ENCODE data around the gene PFN3. TPM values are rescaled to one million over a fixed set of nuclear protein-coding genes. Genes with fewer than 3 reads are reported as not detected.

PFN3 gene, protein sequence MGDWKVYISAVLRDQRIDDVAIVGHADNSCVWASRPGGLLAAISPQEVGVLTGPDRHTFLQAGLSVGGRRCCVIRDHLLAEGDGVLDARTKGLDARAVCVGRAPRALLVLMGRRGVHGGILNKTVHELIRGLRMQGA
- total RNA-seq (2022; extraction: Qiagen RNA extraction): not detected in 5 replicates

DNA sequence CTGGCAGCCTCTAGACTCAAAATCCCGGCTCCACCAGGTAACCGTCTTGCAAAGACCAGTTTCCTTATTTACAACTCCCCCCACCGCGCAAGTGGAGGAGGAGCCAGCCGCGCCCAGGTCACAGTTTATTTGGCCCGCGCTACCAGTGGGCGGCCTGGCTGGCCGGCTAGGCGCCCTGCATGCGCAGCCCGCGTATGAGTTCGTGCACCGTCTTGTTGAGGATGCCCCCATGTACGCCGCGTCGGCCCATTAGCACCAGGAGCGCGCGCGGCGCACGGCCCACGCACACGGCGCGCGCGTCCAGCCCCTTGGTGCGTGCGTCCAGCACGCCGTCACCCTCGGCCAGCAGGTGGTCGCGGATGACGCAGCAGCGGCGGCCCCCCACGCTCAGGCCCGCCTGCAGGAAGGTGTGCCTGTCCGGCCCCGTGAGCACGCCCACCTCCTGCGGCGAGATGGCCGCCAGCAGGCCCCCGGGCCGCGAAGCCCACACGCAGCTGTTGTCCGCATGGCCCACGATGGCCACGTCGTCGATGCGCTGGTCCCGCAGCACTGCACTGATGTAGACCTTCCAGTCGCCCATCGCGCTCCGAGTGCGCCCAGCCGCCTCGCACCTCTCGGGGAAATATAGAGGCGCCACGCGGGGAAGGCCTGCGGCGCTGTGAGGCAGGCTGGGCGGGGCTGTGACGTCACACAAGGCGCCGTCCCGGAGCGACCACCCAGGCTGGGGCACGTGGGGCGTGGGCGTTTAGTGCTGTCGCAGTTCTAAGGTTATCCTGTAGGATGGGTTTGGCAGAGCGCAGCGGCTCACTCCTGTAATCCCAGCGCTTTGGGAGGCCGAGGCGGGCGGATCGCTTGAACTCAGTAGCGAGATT, at the start of gene PFN3:
TSS of gene PFN3 (minus strand) at position 665 of the 872 bp plus-strand sequence. CDS start at position 580, 85 bp downstream.

DNA sequence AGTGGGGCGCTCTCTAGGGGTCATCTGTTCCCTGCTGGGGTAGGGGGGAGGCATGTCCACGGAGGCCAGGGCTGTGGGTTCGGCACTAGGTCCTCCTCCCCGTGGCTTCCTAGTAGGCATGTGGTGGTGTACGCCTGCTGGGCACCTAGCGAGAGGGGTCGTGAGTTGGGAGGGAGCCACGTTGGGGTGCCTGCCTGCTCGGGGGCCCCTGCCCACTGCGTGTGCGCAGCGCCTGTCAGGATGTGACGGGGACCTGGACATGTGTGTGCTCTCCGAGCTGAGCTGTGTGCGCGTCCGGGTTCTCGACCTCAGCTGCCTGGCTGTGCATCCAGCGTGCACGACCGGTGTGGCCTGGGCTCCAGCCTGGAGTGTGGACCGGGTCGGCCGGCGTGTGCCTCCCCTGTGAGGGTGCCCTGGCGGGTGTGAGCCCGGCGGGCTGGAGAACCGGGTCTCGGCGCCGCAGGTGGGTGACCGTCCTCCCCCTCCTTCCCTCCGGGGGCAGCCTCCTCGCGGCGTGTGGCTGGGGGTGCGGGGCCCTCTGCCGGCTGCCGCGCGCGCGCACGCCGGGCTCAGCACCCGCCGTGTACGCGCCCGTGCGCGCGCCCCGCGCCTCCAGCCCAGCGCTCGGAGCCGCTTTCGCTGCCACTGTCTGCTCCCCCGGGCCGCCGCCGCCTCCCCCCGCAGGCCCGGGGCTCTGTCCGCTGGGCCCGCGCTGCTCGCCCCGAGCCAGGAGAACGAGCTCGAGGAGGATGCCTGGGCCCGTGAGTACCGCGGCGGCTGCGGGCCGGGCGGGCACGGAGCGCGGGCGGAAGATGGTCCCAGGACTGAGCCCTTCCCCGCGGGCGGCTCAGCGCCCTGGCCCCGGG, 46.0 kb upstream of the PFN3 start, which contains the start of gene PRR7:
TSS of gene PRR7 (plus strand) at position 615 of the 866 bp plus-strand sequence. CDS start 8,254 bp downstream, outside the sequence.

DNA sequence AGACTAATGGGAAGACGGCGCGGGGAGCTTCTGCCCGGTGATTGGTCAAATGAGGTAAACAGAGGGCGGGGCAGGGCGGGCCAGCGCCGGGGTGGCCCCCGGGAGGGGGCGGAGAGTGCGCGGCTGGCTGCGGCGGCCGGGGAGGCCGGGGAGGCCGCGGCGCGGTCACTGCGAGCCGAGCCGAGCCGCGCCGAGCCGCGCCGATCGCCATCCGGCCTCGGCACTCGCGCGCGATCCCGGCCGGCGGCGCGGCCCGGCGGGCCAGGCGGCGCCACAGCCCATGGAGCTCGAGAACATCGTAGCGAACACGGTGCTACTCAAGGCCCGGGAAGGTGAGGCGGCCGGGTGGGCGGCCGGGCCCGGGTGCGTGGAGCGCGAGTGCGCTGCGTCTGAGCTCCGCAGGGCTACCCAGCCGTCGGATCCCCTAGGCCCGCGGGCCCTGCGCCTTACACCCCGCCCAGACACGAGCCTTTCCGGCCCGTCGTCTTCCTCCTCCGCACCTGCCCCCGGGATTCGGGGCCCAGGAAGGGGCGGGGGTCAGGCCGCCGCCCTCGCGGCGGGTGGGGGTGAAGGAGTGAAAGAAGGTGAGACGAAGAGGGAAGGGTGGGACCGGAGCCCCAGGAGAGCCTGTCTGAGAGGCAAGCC, 26.2 kb upstream of the PFN3 start, which contains the start of gene GRK6:
TSS of gene GRK6 (plus strand) at position 111 of the 645 bp plus-strand sequence. CDS start at position 281, 170 bp downstream.

DNA sequence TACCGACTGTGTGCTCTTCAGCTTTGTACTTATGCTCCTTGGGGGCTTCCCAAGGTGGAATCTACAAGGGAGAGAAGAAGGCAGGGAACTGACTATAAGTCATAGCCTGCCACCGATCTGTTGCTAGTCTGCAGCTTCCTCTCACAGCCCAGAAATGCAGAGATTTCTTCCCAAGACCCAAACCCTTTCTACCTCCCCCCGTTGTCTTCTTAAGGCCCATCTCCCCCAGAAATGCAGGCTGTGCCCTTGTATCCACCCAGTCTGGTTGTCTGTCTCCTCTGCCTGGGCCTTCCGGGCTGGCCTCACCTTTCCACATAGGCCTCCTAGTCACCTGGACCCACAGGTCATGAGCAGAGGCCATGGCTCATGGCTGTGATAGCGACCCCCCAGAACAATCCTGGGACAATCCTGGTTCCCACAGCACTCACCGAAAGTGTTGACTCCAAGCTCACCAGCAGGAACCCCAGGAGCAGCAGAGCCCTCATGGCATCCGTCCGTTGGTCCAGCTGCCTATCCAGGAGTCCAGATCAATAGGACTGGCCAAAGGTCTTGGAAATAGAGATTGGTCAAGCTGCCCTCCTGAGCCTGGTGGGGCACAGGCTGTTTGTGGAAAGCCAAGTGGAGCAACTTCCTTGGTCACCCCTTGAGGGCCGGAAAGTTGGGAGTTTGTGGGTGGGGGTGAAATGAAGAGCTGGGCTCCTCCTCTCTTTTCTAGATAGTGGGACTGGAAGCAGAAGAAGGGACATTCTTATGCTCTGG, 8.8 kb upstream of the PFN3 start, which contains the start of gene F12:
TSS of gene F12 (minus strand) at position 522 of the 759 bp plus-strand sequence. CDS start at position 485, 37 bp downstream.

DNA sequence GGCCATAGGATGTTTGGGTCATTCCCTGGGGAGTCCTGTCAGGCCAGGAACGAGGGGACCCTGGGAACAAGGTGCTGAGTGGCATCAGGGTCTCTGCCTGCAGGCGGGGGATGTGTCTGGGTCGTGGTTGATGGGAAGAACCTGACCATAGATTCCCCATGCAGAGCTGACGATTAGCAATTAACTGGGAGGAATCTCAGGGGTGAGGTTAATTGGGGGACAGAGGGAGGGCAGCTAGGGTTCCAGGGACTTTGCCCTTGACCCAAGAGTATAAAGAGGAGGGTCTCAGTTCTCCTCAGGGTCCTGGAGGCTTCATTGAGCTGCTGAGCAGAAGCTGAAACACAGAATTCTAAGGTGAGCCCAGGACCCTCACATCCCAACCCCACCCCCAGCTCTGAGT, 16.3 kb downstream of the PFN3 start, which contains the start of gene SLC34A1:
TSS of gene SLC34A1 (plus strand) at position 301 of the 400 bp plus-strand sequence. CDS start 1,308 bp downstream, outside the sequence.

DNA sequence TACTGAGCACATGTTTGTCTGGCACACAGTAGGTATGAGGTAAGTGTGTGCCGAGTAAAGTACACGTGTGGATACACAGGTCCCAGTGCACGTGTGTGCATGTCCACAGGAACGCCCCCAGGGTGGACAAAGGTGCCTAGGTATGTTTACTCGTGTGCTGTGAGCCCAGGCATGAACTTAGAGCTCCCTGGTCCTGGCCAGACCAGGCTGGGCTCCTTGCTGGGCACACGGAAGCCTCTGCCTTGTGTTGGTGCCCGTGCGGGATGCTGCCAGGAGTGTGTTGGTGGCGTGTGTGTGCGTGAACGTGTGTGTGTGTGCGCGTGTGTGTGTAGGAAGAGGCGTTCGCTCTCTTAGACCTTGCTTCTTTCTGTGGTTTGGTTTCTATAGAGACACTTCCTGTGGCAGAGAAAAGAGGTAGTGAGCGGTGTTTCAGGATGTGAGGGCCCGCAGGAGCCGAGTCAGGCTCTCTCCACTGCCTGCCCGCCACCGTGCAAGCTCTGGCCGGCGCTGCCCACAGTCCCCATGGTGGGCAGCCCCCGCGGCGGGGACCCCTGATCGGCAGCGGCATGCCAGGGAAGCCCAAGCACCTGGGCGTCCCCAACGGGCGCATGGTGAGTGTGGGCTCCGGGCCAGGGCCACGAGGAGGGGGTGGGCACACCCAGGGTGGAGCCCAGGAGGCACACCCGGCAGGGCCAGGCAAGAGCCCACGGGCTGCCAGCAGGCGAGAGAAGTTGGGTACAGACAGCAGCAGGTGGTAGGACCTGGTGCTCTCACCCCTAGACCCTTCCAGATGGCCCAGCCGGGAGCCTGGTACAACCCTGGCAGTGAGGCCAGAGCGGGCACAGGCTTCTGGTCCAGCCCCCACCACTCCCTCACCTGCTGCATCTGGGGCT, 42.8 kb downstream of the PFN3 start, which contains the start of gene RGS14:
TSS of gene RGS14 (plus strand) at position 466 of the 893 bp plus-strand sequence. CDS start at position 567, 101 bp downstream.

DNA sequence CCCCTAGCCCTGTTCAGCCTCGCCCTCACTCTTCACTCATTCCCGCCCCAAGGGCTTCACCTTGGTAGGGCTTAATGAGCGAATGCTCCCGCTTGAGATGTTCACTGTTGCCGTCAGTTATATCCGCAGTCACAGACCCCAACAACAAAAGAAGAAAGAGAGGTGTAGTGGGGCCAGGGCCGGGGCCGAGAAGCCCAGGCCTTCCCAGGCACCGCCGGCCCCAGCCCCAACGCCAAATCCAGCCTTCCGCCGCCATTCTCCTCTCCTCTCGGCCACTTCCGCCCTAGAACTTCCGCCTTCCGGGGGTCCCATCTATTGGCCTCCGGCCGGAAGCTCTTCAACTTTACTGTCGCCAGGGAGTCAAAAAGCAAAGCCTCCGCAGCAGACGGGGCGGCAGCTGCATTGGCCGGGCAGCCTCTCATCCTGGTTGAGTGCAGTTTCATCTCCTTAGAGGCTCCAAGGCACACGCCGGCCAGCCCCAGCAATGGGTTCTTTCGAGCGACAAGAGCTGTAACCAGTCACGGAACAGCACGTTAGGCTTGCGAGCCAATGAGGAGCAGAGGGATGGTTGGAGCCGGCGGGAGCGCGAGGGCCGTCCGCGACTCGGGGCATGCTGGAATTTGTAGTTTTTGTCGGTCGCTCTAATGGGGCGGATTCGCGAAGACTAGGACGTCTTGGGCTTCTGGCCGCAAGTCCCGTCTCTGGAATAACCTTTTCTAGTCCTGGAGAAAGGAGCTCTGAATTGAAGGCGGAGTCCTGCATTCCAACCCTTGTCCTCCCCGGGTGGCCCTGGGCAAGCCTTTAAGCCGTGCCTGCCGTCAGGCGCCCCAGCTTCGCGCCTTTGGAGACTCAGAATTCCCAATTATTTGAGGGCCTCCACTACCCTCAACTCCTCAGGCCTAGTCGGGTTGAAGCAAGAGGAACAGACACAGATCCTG, 48.8 kb downstream of the PFN3 start, which contains the start of gene LMAN2:
TSS of gene LMAN2 (minus strand) at position 277 of the 938 bp plus-strand sequence. CDS start at position 256, 21 bp downstream.

Other genes starting within 250 kb of the PFN3 start
- 20.1 to 26.7 TPM (median 24.3 TPM) in 5 replicates for gene RAB24, start 96.9 kb downstream of the PFN3 start, total RNA-seq (2022; extraction: Qiagen RNA extraction)
- 283 to 398 TPM (median 374 TPM) in 5 replicates for gene PRELID1, start 96.9 kb downstream of the PFN3 start, total RNA-seq (2022; extraction: Qiagen RNA extraction)
- gene MXD3, start 88.8 kb downstream of the PFN3 start, total RNA-seq (2022; extraction: Qiagen RNA extraction): 14.2 to 23.9 TPM (median 16.8 TPM) in 5 replicates
- 179 to 207 TPM (median 194 TPM) in 5 replicates for gene LMAN2, start 49.0 kb downstream of the PFN3 start, total RNA-seq (2022; extraction: Qiagen RNA extraction)
- 3.6 to 6.4 TPM (median 4.8 TPM) in 5 replicates for gene RGS14, start 42.7 kb downstream of the PFN3 start, total RNA-seq (2022; extraction: Qiagen RNA extraction)
- gene SLC34A1, start 16.2 kb downstream of the PFN3 start, total RNA-seq (2022; extraction: Qiagen RNA extraction): not detected in 5 replicates
- 14.4 to 25.7 TPM (median 24.1 TPM) in 5 replicates for gene F12, start 8.9 kb upstream of the PFN3 start, total RNA-seq (2022; extraction: Qiagen RNA extraction)
- 20.0 to 30.1 TPM (median 25.9 TPM) in 5 replicates for gene GRK6, start 26.0 kb upstream of the PFN3 start, total RNA-seq (2022; extraction: Qiagen RNA extraction)
- 14.7 to 37.7 TPM (median 32.5 TPM) in 5 replicates for gene PRR7, start 46.2 kb upstream of the PFN3 start, total RNA-seq (2022; extraction: Qiagen RNA extraction)
- 55.1 to 73.3 TPM (median 68.6 TPM) in 5 replicates for gene DBN1, start 73.0 kb upstream of the PFN3 start, total RNA-seq (2022; extraction: Qiagen RNA extraction)
- gene PDLIM7, start 96.9 kb upstream of the PFN3 start, total RNA-seq (2022; extraction: Qiagen RNA extraction): 76.0 to 92.7 TPM (median 83.9 TPM) in 5 replicates
- gene DOK3, start 109.2 kb upstream of the PFN3 start, total RNA-seq (2022; extraction: Qiagen RNA extraction): 2.8 to 6.3 TPM (median 4.0 TPM) in 5 replicates
- 105 to 149 TPM (median 139 TPM) in 5 replicates for gene DDX41, start 116.3 kb upstream of the PFN3 start, total RNA-seq (2022; extraction: Qiagen RNA extraction)
- 25.2 to 32.8 TPM (median 29.0 TPM) in 5 replicates for gene FAM193B, start 153.9 kb upstream of the PFN3 start, total RNA-seq (2022; extraction: Qiagen RNA extraction)
- 270 to 298 TPM (median 275 TPM) in 5 replicates for gene TMED9, start 191.5 kb upstream of the PFN3 start, total RNA-seq (2022; extraction: Qiagen RNA extraction)
- gene B4GALT7, start 199.5 kb upstream of the PFN3 start, total RNA-seq (2022; extraction: Qiagen RNA extraction): 20.2 to 29.4 TPM (median 27.6 TPM) in 5 replicates

Measured in A549 treated with Mapracorat at 1 μM for 4 hours (cell line).